ENCODE results near the gene YEATS2.

GRCh38 chr3:183800243-183800863 lies 102.8 kb downstream of the YEATS2 start:
- TF ChIP-seq, protein P1, sequence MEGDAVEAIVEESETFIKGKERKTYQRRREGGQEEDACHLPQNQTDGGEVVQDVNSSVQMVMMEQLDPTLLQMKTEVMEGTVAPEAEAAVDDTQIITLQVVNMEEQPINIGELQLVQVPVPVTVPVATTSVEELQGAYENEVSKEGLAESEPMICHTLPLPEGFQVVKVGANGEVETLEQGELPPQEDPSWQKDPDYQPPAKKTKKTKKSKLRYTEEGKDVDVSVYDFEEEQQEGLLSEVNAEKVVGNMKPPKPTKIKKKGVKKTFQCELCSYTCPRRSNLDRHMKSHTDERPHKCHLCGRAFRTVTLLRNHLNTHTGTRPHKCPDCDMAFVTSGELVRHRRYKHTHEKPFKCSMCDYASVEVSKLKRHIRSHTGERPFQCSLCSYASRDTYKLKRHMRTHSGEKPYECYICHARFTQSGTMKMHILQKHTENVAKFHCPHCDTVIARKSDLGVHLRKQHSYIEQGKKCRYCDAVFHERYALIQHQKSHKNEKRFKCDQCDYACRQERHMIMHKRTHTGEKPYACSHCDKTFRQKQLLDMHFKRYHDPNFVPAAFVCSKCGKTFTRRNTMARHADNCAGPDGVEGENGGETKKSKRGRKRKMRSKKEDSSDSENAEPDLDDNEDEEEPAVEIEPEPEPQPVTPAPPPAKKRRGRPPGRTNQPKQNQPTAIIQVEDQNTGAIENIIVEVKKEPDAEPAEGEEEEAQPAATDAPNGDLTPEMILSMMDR (IDR thresholded peaks at IDR 0.05; ENCODE audit: low read depth, low read length) = no peak
- TF ChIP-seq EZH2phosphoT487 (IDR thresholded peaks at IDR 0.05; ENCODE audit: low read depth) = no peak

Measured in OCI-LY3 (cell line).